Psoas muscle (tissue), 8 donors: ENCODE data around the gene AHI1. TPM values are rescaled to one million over a fixed set of nuclear protein-coding genes. Genes with fewer than 3 reads are reported as not detected.

ENCODE experiments used
- ATAC-seq, 4 donors: fragments of 200-7000 bp; cut with Tn5 transposase; one replicate each; pipeline ENCODE4 v1.9.1; 2020; ENCODE audit warnings: moderate library complexity in 3 of 4, mild to moderate bottlenecking in 2 of 4
- DNase-seq, 2 donors: peaks; one replicate each; pipeline ENCODE4 v3.0.0-alpha.2; 2020
- H3K27ac ChIP-seq: fragments of 200-600 bp; one replicate; pipeline ENCODE4 v1.8.0; 2022
- H3K27me3 ChIP-seq, 3 donors: fragments of 200-600 bp in 1 of 3; one replicate each; pipeline versions ENCODE4 v1.6.1 to v1.8.0; 2013 to 2022; ENCODE audit warnings: low read length in 2 of 3, mild to moderate bottlenecking in 2 of 3, moderate library complexity in 1 of 3; ENCODE audit not compliant: insufficient read depth in 3 of 3
- H3K36me3 ChIP-seq, 2 donors: fragments of 200-600 bp in 1 of 2; one replicate each; pipeline versions ENCODE4 v1.6.1 to v1.8.0; 2013 to 2022; ENCODE audit warnings: low read depth in 1 of 2, mild to moderate bottlenecking in 1 of 2, moderate library complexity in 1 of 2; ENCODE audit not compliant: insufficient read depth in 1 of 2
- H3K4me1 ChIP-seq: fragments of 200-600 bp; one replicate; pipeline ENCODE4 v1.8.0; 2022
- H3K4me3 ChIP-seq: fragments of 200-600 bp; one replicate; pipeline ENCODE4 v1.8.0; 2022; ENCODE audit warnings: mild to moderate bottlenecking
- H3K9me3 ChIP-seq: fragments of 200-600 bp; one replicate; pipeline ENCODE4 v1.8.0; 2022
- WGBS, 3 donors: extraction: QIAGEN DNeasy Blood & Tissue Kit; methylation state at CpG; one replicate each; pipeline versions ENCODE4 v1.1.6 to v1.1.7; 2013; 5-methylcytosine and 5-hydroxymethylcytosine counted together
- intact Hi-C, 2 donors: fragments of 100-400 bp; cut with DNase I; formaldehyde crosslinking; loops; one replicate each; pipeline versions ENCODE4 v1.11.0 to v1.14.2; 2022
- polyA plus RNA-seq, 3 donors: library from polyadenylated mRNA; stranded (reverse); fragments of 200-250 nt; gene quantifications; one replicate each; pipeline ENCODE4 v1.2.3, GENCODE V29; 2013
- total RNA-seq, 4 donors: library from RNA; stranded (reverse); fragmentation: NEBNext Ultra II Directional in 2 of 4; extraction: Animal tissue kit (Norgen Biotek cat#: 25700) in 2 of 4; gene quantifications; one replicate each; pipeline versions ENCODE4 v1.2.1 to v1.2.4, GENCODE V29; 2021 to 2023
- TF ChIP-seq, protein P1 (sequence below): fragments of 200-600 bp; IDR thresholded peaks from one replicate; pipeline ENCODE4 v1.8.0; 2022; ENCODE audit warnings: antibody characterized with exemption
- donor health status: healthy with polysubstance abuse.
- donor health status: DM: no; HTN: no; CAD: no; lungs with moderate emphysema.
- donor health status: Bipolar disorder and iron deficiency.
- donor health status: healthy.
- donor health status: DM: yes; HTN: yes; CAD: no.
- donor health status: DM: no; HTN: no; CAD: no.
- donor health status: DM: no; HTN: no; CAD: no.
- donor health status: DM: yes; HTN: yes; CAD: no.

Gene AHI1
- total and polyA plus RNA-seq, 7 donors, result 5.5 to 14.2 (median 8.3) TPM

DNA sequence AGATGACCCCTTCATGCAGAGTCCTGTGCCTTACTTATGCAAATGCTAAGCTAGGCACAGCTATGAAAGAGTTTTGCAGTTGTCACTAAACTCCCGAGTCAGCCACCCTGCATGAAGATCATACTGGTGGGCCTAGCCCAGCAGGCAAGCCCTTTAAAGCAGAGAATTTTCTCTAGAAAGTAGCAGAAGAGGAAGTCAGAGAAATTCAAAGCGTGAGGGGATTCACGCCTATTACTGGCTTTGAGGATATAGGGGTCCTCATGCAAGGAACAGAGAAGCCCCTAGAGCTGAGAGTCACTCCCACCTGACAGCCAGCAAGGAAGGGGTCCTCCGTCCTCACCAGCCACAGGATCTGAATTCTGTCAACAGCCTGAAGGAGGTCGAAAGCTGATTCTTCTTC, 261.8 kb downstream of the AHI1 start:
- Histone ChIP-seq H3K9me3 (no peaks in the 10 kb centered on the region), H3K36me3 (no peaks in the 10 kb centered on the region), H3K27ac (no peak overlapping the region), H3K27me3 (no peaks in the 10 kb centered on the region), H3K4me3 (no peak overlapping the region), H3K4me1 (no peaks in the 10 kb centered on the region)
- DNase-seq (no peak), ATAC-seq (no peak)
- 66 to 74% (median 72%) methylated on average over 5 of the region's 5 CpGs for WGBS, 3 donors
- TF ChIP-seq, protein P1, sequence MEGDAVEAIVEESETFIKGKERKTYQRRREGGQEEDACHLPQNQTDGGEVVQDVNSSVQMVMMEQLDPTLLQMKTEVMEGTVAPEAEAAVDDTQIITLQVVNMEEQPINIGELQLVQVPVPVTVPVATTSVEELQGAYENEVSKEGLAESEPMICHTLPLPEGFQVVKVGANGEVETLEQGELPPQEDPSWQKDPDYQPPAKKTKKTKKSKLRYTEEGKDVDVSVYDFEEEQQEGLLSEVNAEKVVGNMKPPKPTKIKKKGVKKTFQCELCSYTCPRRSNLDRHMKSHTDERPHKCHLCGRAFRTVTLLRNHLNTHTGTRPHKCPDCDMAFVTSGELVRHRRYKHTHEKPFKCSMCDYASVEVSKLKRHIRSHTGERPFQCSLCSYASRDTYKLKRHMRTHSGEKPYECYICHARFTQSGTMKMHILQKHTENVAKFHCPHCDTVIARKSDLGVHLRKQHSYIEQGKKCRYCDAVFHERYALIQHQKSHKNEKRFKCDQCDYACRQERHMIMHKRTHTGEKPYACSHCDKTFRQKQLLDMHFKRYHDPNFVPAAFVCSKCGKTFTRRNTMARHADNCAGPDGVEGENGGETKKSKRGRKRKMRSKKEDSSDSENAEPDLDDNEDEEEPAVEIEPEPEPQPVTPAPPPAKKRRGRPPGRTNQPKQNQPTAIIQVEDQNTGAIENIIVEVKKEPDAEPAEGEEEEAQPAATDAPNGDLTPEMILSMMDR, result no peak
- intact Hi-C loops, result no loop called here

DNA sequence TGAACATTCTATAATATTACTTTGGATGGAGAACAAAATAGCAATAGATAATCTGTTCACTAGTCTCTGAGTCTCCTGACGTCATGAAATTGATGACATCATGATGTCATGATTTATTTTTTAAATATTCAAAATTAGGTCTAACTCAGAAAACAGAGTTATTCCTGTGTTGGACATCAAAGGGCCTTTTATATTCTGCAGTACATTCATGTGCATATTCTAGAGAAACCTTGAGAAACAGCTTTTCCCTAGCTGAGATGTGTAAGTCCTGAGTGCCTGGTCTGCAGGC, 263.1 kb downstream of the AHI1 start:
- WGBS, 3 donors, result 50 to 70% (median 50%) methylated on average over 1 of the region's 1 CpG
- intact Hi-C loops, result no loop called here
- Histone ChIP-seq H3K4me3 (no peak overlapping the region), H3K36me3 (no peaks in the 10 kb centered on the region), H3K9me3 (no peaks in the 10 kb centered on the region), H3K4me1 (no peaks in the 10 kb centered on the region), H3K27me3 (no peaks in the 10 kb centered on the region), H3K27ac (no peak overlapping the region)
- ATAC-seq (no peak), DNase-seq (no peak)
- TF ChIP-seq, protein P1, result no peak

DNA sequence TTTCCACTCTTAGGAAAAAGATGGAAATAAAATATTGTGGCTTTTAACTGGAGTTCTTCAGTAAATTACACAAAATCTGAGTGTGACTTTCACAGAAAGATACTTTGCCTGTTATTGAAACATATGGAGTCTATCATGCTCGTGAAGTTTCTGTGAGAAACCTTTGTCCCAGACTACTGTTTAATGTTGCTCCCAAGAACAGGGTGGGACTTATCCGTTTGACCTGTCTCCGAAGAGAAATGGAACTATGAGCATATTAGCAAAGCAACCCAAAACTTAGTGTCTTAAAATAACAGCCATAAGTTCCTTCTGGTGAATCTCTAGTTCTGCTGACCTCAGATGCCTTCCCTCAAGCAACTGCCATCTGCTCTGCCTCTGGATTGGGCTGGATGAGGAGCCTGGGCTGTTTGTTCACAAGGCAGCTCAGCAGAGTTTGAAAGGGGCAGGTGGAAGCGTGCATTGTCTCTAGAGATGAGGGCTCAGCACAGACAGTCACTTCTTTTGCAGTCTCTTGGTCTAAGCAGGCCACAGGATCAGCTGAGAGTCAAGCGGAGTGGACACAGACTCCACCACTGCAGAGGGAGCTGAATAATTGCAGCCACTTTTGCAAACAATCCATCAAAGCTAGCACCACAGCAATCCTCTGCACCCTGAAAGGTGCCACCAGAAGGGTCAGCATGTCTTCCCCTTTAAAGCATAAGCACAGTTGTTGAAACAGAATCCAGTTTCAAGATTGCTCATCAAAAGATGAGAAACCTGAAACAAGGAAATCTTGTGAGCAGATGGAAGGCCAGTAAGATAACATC, 263.7 kb downstream of the AHI1 start:
- no peaks in the 10 kb centered on the region for H3K27me3 ChIP-seq
- ATAC-seq (no peak), DNase-seq (no peak)
- H3K9me3 ChIP-seq, result no peaks in the 10 kb centered on the region
- no peaks in the 10 kb centered on the region for H3K4me1 ChIP-seq
- H3K27ac ChIP-seq, result no peak overlapping the region
- 63 to 69% (median 66%) methylated on average over 5 of the region's 5 CpGs for whole genome bisulfite sequencing, 3 donors
- TF ChIP-seq, protein P1, result no peak
- no peak overlapping the region for H3K4me3 ChIP-seq
- H3K36me3 ChIP-seq, result no peaks in the 10 kb centered on the region
- intact Hi-C loops, result no loop called here
